Astrocyte (in vitro differentiated cells and primary cell): ENCODE data around the gene LMCD1.

ENCODE experiments used
- EZH2 ChIP-seq: IDR thresholded peaks from 2 replicates; pipeline ENCODE4 v1.6.1; 2012; ENCODE audit warnings: mild to moderate bottlenecking, low read length, inconsistent platforms; ENCODE audit not compliant: insufficient read depth
- TF ChIP-seq, protein P1 (sequence below): IDR thresholded peaks from 2 replicates; pipeline ENCODE4 v1.5.1; 2011; ENCODE audit warnings: low read depth, mild to moderate bottlenecking, inconsistent platforms, low read length, moderate library complexity; ENCODE audit not compliant: insufficient read depth

DNA sequence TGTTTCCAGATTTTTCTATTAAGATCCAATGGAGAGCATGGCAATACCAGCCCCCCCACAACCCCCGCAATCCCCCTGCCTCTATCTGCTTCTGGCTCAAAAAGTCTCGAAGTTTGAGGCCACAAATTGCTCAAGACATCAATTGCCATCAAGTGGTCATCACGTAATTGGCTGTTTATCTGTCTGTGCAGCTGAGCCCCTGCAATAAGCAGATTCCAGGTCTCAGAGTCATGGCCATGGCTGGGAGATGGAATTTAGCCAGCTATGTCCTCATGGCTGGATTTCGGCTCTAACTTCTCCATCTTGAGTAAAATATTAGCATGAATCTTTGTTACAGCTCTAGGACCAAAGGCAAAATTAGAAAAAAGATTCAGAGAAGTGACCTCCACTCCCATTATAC, 120.2 kb downstream of the LMCD1 start:
- TF ChIP-seq EZH2, result no peak
- TF ChIP-seq, protein P1, sequence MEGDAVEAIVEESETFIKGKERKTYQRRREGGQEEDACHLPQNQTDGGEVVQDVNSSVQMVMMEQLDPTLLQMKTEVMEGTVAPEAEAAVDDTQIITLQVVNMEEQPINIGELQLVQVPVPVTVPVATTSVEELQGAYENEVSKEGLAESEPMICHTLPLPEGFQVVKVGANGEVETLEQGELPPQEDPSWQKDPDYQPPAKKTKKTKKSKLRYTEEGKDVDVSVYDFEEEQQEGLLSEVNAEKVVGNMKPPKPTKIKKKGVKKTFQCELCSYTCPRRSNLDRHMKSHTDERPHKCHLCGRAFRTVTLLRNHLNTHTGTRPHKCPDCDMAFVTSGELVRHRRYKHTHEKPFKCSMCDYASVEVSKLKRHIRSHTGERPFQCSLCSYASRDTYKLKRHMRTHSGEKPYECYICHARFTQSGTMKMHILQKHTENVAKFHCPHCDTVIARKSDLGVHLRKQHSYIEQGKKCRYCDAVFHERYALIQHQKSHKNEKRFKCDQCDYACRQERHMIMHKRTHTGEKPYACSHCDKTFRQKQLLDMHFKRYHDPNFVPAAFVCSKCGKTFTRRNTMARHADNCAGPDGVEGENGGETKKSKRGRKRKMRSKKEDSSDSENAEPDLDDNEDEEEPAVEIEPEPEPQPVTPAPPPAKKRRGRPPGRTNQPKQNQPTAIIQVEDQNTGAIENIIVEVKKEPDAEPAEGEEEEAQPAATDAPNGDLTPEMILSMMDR, result no peak
